ENCODE measurements around the gene B4GALT6. TPM values are rescaled to one million over a fixed set of nuclear protein-coding genes. Genes with fewer than 3 reads are reported as not detected.

B4GALT6 gene
- total RNA-seq, 1 experiment from 2014 or later = 1.4 TPM

DNA sequence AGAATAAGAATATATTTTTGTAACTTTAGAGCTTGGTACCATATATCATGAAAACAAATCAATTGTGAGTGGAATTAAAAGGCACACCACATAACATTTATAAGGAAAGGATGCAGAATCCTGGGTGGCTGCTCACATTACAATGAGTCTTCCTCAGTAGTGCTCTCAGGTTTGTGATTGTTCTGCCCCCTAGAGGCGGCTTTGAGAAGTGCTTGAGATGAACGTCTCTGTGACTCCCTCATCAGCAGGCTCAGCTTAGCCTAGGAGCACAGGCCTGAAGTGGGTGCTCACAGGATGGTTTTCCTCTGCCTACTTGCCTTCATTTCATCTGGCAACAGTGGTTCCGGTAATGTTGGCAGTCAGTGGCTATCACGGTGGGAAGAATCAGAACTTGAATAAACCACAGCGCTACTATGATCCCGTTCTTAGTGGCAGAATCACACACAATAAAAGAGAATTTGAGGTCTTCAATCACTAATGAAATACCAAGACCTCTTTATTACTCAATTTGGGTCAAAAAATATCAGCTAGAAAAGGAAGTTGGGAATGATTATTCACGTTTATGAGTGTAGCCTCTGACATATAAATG lies 38.1 kb upstream of the B4GALT6 start:
- Histone ChIP-seq H3K4me1 (ENCODE audit: insufficient read depth, low read length) (no peaks in the 10 kb centered on the region), H3K27me3 (ENCODE audit: low read length) (no peaks in the 10 kb centered on the region), H3K9me2 (replicated peaks; ENCODE audit: low read length) (no peaks in the 10 kb centered on the region), H3K79me2 (ENCODE audit: low read length) (no peaks in the 10 kb centered on the region), H3K36me3 (ENCODE audit: low read depth, low read length) (no peaks in the 10 kb centered on the region; the same call in 1 of the 2 replicates), H3K4me2 (ENCODE audit: low read length) (no peak overlapping the region), H3K9ac (ENCODE audit: low read length) (no peak overlapping the region), H3F3A (ENCODE audit: low read length, unreplicated experiment) (no peaks in the 10 kb centered on the region), H3K9me3 (ENCODE audit: low read length) (no peaks in the 10 kb centered on the region), H3K27ac (ENCODE audit: low read length) (no peak overlapping the region), H2AFZ (ENCODE audit: low read length) (no peak overlapping the region), H3K4me3 (ENCODE audit: low read length) (no peak overlapping the region), H4K20me1 (ENCODE audit: low read length) (no peaks in the 10 kb centered on the region)
- ATAC-seq (peak; percentile 75), DNase-seq (peak; percentile 80)
- POLR2A ChIA-PET (ENCODE audit: unreplicated experiment) = no interaction called here
- TF ChIP-seq, protein P1, sequence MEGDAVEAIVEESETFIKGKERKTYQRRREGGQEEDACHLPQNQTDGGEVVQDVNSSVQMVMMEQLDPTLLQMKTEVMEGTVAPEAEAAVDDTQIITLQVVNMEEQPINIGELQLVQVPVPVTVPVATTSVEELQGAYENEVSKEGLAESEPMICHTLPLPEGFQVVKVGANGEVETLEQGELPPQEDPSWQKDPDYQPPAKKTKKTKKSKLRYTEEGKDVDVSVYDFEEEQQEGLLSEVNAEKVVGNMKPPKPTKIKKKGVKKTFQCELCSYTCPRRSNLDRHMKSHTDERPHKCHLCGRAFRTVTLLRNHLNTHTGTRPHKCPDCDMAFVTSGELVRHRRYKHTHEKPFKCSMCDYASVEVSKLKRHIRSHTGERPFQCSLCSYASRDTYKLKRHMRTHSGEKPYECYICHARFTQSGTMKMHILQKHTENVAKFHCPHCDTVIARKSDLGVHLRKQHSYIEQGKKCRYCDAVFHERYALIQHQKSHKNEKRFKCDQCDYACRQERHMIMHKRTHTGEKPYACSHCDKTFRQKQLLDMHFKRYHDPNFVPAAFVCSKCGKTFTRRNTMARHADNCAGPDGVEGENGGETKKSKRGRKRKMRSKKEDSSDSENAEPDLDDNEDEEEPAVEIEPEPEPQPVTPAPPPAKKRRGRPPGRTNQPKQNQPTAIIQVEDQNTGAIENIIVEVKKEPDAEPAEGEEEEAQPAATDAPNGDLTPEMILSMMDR (conservative IDR thresholded peaks at IDR 0.05; ENCODE audit: low read depth, low read length) = peak; percentile 67
- TF ChIP-seq EZH2 (IDR thresholded peaks at IDR 0.05; ENCODE audit: low read length, unreplicated experiment) = no peak
- TF ChIP-seq EZH2phosphoT487 (IDR thresholded peaks at IDR 0.05; ENCODE audit: borderline replicate concordance, low read length) = no peak
- intact Hi-C loops (cut with micrococcal nuclease) = loop anchor here (1.0 to 5.0 kb wide), 4 partner anchors 36 to 752 kb away; no protein-coding TSS in a partner anchor
- BruUV-seq (replicated peaks) = no TSS peak
- CTCF ChIA-PET = interaction anchor here (0.6 to 1.7 kb wide), 2 partner anchors 148 to 166 kb away, joined by 5 to 6 read pairs; no protein-coding TSS in a partner anchor

DNA sequence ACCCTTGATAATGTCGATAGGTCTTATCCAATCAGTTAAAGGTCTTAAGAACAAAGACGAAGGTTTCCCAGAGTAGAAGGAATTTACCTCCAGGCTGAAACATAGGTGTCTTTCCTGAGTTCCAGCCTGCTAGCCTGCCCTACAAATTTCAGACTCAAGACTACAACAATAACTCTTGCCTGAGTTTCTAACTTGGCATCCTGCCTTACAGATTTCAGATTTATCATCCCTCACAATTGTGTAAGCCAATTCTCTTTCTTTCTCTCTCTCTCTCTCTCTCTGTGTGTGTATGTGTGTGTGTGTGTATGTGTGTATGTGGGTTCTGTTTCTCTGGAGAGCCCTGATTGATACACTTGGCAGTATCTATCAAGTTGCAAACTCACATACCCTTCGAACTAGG lies 37.2 kb upstream of the B4GALT6 start:
- Histone ChIP-seq H3K4me2 (ENCODE audit: low read length) (no peak overlapping the region), H3K4me3 (ENCODE audit: low read length) (no peak overlapping the region), H3K9me3 (ENCODE audit: low read length) (no peaks in the 10 kb centered on the region), H3K27me3 (ENCODE audit: low read length) (no peaks in the 10 kb centered on the region), H3K9me2 (replicated peaks; ENCODE audit: low read length) (no peaks in the 10 kb centered on the region), H3K79me2 (ENCODE audit: low read length) (no peaks in the 10 kb centered on the region), H2AFZ (ENCODE audit: low read length) (no peak overlapping the region), H4K20me1 (ENCODE audit: low read length) (no peaks in the 10 kb centered on the region), H3K36me3 (ENCODE audit: low read depth, low read length) (no peaks in the 10 kb centered on the region; the same call in 1 of the 2 replicates), H3K4me1 (ENCODE audit: insufficient read depth, low read length) (no peaks in the 10 kb centered on the region), H3F3A (ENCODE audit: low read length, unreplicated experiment) (no peaks in the 10 kb centered on the region), H3K27ac (ENCODE audit: low read length) (no peak overlapping the region), H3K9ac (ENCODE audit: low read length) (no peak overlapping the region)
- CTCF ChIA-PET = no interaction called here
- DNase-seq (no peak), ATAC-seq (no peak)
- POLR2A ChIA-PET (ENCODE audit: unreplicated experiment) = no interaction called here
- TF ChIP-seq, protein P1 (conservative IDR thresholded peaks at IDR 0.05; ENCODE audit: low read depth, low read length) = no peak
- TF ChIP-seq EZH2 (IDR thresholded peaks at IDR 0.05; ENCODE audit: low read length, unreplicated experiment) = no peak
- TF ChIP-seq EZH2phosphoT487 (IDR thresholded peaks at IDR 0.05; ENCODE audit: borderline replicate concordance, low read length) = no peak
- intact Hi-C loops (cut with micrococcal nuclease) = loop anchor here (5.0 kb wide), 1 partner anchor 74 kb away; no protein-coding TSS in a partner anchor
- no TSS peak for BruUV-seq (replicated peaks)

DNA sequence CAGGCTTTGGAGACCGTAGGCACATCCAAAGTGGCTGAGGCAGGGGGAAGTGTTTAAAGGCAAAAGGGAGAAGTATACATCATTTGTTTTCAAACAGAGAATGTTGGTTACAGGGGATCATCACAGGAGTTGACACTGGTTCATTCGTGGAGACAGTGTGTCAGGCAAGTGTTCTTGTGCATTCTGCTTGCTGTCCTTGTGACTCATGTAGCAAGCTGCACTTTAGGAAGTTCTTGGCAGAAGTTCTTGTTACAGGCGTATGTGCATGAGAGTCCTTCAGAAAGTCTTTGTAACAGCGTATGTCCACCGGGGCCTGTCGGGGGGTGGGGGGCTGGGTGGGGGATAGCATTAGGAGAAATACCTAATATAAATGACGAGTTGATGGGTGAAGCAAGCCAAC lies 36.5 kb upstream of the B4GALT6 start:
- Histone ChIP-seq H2AFZ (ENCODE audit: low read length) (no peak overlapping the region), H3K36me3 (ENCODE audit: low read depth, low read length) (no peaks in the 10 kb centered on the region; the same call in 1 of the 2 replicates), H3K9me2 (replicated peaks; ENCODE audit: low read length) (no peaks in the 10 kb centered on the region), H3K4me2 (ENCODE audit: low read length) (no peak overlapping the region), H3K4me1 (ENCODE audit: insufficient read depth, low read length) (no peaks in the 10 kb centered on the region), H3K9me3 (ENCODE audit: low read length) (no peaks in the 10 kb centered on the region), H4K20me1 (ENCODE audit: low read length) (no peaks in the 10 kb centered on the region), H3K79me2 (ENCODE audit: low read length) (no peaks in the 10 kb centered on the region), H3K4me3 (ENCODE audit: low read length) (no peak overlapping the region), H3K9ac (ENCODE audit: low read length) (no peak overlapping the region), H3K27me3 (ENCODE audit: low read length) (no peaks in the 10 kb centered on the region), H3F3A (ENCODE audit: low read length, unreplicated experiment) (no peaks in the 10 kb centered on the region), H3K27ac (ENCODE audit: low read length) (no peak overlapping the region)
- intact Hi-C loops (cut with micrococcal nuclease) = loop anchor here (5.0 kb wide), 1 partner anchor 74 kb away; no protein-coding TSS in a partner anchor
- ChIA-PET POLR2A (ENCODE audit: unreplicated experiment) (no interaction called here), CTCF (no interaction called here)
- TF ChIP-seq EZH2 (IDR thresholded peaks at IDR 0.05; ENCODE audit: low read length, unreplicated experiment) (no peak), EZH2phosphoT487 (IDR thresholded peaks at IDR 0.05; ENCODE audit: borderline replicate concordance, low read length) (no peak)
- TF ChIP-seq, protein P1 (conservative IDR thresholded peaks at IDR 0.05; ENCODE audit: low read depth, low read length) = no peak
- ATAC-seq (no peak), DNase-seq (no peak)
- BruUV-seq (replicated peaks) = no TSS peak

Data from PC-3 (cell line).